ENCODE data around the gene B4GALT3.

The B4GALT3 gene

GRCh38 chr1:161185732-161186311 lies 8.5 kb upstream of the B4GALT3 start:
- peak; percentile 74 to 81 for DNase-seq

- DNase-seq = peak; percentile 95 to 96
Measured at GRCh38 chr1:161185282-161185682, 8.0 kb upstream of the B4GALT3 start.

- DNase-seq = no peak
Measured at GRCh38 chr1:161182214-161182613, 4.9 kb upstream of the B4GALT3 start.

- DNase-seq = no peak
Measured at GRCh38 chr1:161180639-161181038, 3.3 kb upstream of the B4GALT3 start.

GRCh38 chr1:161179698-161180097 lies 2.4 kb upstream of the B4GALT3 start:
- DNase-seq = no peak

- DNase-seq = no peak
Measured at GRCh38 chr1:161177936-161178244, 583 bp upstream of the B4GALT3 start.

GRCh38 chr1:161176468-161177111 lies 717 bp downstream of the B4GALT3 start:
- DNase-seq = no peak

- DNase-seq = no peak
Measured at GRCh38 chr1:161175771-161176453, 1.4 kb downstream of the B4GALT3 start.

- DNase-seq = no peak
Measured at GRCh38 chr1:161174911-161175310, 2.4 kb downstream of the B4GALT3 start.

GRCh38 chr1:161173711-161174110 lies 3.6 kb downstream of the B4GALT3 start:
- DNase-seq = no peak

GRCh38 chr1:161172776-161173376 lies 4.4 kb downstream of the B4GALT3 start:
- DNase-seq = no peak

GRCh38 chr1:161172349-161172748 lies 5.0 kb downstream of the B4GALT3 start:
- DNase-seq = no peak

- no peak for DNase-seq
Measured at GRCh38 chr1:161171696-161172095, 5.6 kb downstream of the B4GALT3 start.

- DNase-seq = no peak
Measured at GRCh38 chr1:161171191-161171590, 6.1 kb downstream of the B4GALT3 start.

- DNase-seq = no peak
Measured at GRCh38 chr1:161168906-161169305, 8.4 kb downstream of the B4GALT3 start.

GRCh38 chr1:161166669-161167548 lies 10.4 kb downstream of the B4GALT3 start:
- peak in 1 of 2 experiments; percentile 10 for DNase-seq

- DNase-seq = peak; percentile 96
Measured at GRCh38 chr1:161165742-161166668, 11.3 kb downstream of the B4GALT3 start, which contains the start of gene PPOX. Gene PPOX, plus strand, starts transcription at chr1:161166426. Its CDS starts 422 bp downstream, at chr1:161166848.

GRCh38 chr1:161164901-161165610 lies 12.3 kb downstream of the B4GALT3 start:
- DNase-seq = no peak

- DNase-seq = no peak
Measured at GRCh38 chr1:161163793-161164192, 13.5 kb downstream of the B4GALT3 start.

- no peak for DNase-seq
Measured at GRCh38 chr1:161162806-161163205, 14.5 kb downstream of the B4GALT3 start.

- DNase-seq = no peak
Measured at GRCh38 chr1:161162052-161162451, 15.3 kb downstream of the B4GALT3 start.

Data from AML-193 (cell line).